Left forelimb (tissue), 1 donor: ENCODE results near the gene TJAP1.

Source experiments
- DNase-seq: peaks from one replicate; pipeline ENCODE4 v3.0.0-alpha.2; 2018; ENCODE audit warnings: low spot score

Gene TJAP1, protein sequence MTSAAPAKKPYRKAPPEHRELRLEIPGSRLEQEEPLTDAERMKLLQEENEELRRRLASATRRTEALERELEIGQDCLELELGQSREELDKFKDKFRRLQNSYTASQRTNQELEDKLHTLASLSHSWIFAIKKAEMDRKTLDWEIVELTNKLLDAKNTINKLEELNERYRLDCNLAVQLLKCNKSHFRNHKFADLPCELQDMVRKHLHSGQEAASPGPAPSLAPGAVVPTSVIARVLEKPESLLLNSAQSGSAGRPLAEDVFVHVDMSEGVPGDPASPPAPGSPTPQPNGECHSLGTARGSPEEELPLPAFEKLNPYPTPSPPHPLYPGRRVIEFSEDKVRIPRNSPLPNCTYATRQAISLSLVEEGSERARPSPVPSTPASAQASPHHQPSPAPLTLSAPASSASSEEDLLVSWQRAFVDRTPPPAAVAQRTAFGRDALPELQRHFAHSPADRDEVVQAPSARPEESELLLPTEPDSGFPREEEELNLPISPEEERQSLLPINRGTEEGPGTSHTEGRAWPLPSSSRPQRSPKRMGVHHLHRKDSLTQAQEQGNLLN

DNA sequence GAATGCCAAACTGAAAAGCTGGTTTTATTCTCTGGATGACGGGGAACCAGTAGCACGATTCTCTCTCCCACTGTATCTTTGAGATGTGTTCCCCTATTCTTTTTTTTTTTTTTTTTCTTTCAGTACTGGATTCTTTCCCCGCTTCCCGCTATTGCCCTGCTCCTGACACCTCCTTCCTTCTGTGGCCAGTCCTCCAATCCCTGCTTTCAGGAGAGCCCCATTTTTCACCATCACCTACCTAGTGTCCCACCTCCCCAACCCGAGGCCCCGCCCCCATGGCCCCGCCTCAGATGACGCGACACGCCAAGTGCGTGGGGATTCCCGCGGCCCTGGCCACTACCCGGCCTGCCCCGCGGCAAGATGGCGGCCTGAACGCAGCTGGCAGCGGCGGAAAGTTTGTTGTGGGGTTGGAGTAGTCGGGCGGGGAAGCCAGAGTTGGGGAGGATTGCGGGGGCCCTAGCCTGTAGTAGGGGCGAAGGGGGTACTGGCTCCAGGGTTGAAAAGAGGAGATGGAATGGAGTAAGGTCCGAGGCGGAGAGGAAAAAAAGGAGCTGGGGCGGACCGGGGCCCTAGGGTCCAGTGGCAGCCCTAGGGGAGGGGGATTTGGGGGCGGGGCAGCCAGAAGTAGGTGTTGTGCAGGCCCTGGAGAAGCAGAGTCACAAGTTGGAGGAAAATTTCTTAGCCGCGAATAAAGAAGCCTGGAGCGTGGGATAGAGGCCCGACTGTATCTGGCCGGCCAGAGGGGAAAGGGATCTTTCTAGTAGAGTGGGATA, at the start of gene TJAP1:
Gene TJAP1, plus strand, starts transcription at position 336 of the 773 bp plus-strand sequence. CDS start 21,432 bp downstream, outside the sequence.
- peak; percentile 97 for DNase-seq

DNA sequence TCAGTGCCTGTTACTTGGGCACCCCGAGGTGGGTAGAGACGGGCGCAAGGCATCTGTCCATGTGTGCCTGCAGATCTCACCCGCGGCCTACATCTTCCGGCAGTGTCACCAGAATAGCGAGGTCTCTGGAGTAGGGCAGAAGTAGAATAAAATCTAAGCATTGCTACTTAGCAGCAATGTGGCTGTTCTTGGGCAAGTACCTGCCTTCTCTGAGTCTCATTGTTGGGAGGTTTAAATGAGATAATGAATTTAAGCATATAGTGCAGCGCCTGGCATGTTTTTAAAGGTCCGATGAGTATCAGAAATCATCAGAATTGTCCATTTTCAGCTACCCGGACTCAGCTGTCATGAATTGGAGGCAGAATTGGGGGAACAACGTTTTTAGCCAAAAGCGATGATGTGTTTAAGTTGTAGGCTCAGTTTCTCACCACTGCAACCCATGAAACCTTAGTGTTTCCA, 49.2 kb upstream of the TJAP1 start:
- DNase-seq = no peak

DNA sequence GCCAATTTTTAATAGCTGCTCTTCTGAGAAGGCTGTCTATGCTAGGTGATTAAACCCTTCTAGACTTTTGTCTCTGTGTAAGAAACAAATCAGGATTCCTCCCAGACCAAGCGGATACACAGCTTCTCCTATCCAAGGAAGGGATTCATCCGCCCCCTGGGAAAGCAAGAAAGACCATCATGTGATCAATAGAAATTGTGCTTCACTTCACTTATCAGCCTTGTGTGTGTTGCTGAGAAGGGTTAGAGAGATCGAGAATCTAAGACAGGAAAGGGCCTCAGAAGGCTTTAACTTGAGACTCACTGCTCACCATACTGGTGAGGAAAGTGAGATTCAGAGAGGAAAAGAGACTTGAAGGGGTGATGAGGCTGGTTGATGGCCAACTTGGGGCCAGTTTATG, 48.5 kb upstream of the TJAP1 start:
- DNase-seq = no peak

DNA sequence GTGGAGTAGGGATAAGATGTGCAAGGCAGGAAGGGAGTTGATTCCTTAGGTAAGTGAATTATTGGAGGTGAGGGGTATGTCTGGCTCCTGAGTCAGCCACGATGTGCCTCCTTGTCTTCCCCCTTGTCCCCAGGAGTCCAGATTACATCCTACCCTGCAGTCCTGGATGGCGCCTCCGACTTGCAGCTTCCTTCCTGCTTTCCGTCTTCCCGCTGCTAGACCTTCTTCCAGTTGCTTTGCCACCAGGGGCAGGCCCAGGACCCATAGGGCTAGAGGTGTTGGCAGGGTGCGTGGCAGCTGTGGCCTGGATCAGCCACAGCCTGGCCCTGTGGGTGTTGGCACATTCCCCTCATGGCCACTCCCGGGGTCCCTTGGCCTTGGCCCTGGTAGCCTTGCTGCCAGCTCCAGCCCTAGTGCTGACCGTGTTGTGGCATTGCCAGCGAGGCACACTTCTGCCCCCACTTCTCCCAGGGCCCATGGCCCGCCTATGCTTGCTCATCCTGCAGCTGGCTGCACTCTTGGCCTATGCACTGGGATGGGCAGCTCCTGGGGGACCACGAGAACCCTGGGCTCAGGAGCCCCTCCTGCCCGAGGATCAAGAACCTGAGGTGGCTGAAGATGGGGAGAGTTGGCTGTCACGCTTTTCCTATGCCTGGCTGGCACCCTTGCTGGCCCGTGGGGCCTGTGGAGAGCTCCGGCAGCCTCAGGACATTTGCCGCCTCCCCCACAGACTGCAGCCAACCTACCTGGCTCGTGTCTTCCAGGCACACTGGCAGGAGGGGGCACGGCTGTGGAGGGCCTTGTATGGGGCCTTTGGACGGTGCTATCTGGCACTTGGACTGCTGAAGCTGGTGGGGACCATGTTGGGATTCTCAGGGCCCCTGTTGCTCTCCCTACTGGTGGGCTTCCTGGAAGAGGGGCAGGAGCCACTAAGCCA, 45.1 kb upstream of the TJAP1 start:
- no peak for DNase-seq

DNA sequence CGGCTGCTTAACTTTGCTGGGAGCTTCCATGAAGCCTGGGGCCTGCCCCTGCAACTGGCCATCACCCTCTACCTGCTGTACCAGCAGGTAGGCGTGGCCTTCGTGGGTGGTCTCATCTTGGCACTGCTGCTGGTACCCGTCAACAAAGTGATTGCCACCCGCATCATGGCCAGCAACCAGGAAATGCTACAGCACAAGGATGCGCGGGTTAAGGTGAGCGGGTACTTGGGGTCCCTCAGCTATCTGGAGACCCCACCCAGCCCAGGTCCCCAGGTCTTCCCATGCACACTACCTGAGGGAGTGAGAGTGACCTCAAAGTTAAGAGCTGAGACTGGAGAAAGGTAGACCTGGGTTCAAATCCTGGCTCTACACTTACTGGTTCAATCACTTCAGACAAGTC, 44.2 kb upstream of the TJAP1 start:
- DNase-seq = no peak

DNA sequence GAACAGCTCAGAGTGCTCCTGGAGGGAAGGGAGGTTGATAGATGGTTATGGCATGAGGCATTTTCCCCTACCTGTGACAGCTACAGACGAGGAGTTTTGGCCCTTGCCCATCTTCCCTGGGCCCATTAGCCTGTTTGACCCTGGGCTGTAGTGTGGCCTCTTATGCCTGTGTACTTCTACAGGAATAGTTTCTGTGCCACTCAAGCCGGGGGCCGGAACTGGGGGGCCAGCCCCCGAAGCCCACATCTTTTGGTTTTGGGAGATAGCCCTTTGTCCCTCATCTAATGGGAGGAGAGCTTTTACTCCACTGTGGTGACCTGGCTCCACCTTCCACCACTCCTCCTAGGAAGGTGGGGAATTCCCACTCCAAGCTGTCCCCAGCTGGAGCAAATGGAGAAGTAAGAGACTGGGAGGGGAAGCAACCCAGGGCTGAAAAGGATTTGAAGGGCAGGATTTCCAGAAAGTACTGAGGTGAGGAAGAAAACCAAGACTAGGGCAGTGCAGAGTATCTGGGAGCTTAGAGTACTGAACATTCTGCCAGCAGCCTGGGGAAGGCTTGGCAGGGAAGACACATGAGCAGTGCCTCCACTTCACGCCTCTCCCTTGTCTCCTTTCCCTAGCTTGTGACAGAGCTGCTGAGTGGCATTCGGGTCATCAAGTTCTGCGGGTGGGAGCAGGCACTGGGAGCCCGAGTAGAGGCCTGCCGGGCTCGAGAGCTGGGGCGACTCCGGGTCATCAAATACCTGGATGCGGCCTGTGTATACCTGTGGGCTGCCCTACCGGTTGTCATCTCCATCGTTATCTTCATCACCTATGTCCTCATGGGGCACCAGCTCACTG, 43.1 kb upstream of the TJAP1 start:
- no peak for DNase-seq

DNA sequence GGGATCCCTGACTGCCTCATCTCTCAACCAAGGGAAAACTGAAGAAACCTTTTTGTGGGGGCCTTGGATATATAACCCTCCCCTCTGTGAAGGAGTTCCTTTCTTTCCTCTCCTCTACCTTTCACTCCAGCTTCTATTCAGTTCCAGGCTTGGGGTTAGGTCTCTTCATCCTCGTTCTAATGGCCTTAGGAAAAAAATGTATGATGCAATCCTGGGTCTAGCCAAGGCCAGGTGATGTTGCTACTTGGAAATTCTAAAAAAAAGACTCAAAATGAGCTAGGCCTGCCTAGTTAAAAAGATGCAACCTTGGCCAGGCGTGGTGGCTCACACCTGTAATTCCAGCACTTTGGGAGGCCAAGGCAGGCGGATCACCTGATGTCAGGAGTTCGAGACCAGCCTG, 42.4 kb upstream of the TJAP1 start:
- DNase-seq = no peak

DNA sequence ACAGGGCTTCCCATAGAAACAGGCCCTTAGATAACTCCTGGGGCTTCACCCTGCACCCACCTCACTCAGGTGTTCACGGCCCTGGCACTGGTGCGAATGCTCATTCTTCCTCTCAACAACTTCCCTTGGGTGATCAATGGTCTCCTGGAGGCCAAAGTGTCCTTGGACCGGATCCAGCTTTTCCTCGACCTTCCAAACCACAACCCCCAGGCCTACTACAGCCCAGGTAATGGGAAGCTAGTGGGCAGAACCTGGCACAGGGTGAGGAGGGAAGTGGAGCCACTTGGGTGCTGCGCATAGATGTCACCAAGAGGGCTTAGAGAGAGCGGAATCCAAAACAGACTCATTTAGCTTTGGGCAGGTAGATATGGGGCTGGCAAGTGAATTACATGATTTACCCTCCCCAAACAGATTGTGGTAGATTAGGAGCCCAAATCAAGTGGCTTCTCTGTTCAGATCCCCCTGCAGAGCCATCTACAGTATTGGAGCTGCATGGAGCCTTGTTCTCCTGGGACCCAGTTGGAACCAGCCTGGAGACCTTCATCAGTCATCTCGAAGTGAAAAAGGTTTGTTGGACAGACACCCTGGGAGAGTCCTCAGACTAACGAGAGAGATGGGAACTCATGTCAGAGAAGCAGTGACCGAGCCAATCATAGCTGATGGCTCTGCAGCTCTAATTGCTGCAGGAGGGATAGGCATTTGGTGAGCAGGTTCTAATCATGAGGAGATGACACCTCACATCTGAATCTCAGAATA, 41.5 kb upstream of the TJAP1 start:
- DNase-seq = no peak

DNA sequence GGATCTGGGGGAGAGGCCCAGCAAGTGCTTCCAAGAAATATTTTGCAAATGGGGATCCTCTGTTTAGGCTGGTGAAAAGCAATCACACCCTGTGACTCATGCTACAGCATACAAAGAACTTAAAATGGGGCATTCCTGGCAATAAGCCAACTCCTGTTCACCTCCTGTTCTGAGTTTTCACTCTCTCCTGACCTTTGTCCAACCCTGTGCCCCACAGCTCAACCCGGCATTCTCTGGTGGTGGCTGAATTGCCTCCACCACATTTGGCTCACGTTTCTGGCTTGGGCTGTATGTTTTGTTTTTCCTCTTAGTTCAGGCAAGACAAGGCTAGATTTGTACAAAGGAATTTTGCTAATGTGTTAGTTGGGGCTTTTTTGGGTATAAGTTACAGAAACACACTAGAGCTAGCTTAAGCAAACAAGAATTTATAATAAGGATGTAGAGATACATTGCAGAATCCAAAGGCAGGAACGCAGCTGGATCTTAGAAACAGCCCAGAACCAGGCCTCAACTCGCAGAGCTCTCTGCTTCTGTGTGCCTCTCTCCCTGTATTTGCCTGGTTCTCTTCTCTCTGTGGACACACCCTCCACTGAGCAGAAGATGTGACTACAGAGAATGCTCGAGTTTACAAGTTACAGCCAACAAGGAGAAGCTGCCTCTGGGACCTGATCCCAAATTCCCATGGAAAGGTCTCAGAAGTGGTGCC, 40.6 kb upstream of the TJAP1 start:
- DNase-seq = no peak

DNA sequence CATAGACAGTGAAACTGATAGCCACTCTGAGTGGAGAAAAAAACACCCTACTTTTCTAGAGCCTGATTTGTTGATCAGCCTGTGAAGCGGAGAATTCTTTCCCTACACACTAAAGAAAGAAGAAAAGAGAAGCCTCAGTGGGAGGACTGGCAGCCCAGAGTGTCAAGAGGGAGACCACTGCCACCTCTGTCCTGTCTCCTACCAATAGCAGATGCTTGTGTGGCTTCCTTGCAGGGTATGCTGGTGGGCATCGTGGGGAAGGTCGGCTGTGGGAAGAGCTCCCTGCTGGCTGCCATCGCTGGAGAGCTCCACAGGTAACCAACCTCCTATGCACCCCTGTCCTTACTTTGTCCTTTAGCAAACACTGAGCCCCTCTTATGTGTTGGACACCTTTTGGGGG, 39.7 kb upstream of the TJAP1 start:
- DNase-seq = no peak

DNA sequence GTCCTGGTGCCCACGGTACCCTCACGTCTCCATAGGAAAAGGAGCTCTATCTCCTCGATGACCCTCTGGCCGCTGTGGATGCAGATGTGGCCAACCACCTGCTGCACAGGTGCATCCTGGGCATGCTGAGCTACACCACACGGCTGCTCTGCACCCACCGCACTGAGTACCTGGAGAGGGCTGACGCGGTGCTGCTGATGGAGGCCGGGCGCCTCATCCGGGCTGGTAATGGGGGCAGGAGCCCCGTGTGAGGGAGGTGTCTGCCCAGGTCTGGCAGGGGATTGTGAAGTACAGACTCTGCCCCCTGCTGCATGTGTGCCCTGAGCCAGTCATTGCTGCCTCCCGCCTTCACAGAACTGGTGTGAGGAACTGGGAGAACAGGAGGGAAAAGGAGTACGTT, 34.4 kb upstream of the TJAP1 start:
- DNase-seq = no peak

DNA sequence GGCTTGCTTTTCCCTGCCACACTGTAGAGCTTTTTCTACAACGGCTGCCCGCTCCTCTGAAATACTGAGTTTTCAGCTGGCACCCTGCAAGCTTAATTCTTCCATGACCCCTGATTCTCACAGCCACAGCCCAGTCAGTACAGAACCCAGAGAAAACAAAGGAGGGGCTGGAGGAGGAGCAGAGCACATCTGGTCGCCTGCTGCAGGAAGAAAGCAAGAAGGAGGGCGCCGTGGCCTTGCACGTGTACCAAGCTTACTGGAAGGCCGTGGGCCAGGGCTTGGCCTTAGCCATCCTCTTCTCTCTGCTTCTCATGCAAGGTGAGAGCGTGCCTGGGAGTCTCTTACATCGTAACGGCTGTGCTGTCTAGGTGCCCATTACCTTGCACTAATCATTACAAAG, 33.3 kb upstream of the TJAP1 start:
- DNase-seq = no peak

DNA sequence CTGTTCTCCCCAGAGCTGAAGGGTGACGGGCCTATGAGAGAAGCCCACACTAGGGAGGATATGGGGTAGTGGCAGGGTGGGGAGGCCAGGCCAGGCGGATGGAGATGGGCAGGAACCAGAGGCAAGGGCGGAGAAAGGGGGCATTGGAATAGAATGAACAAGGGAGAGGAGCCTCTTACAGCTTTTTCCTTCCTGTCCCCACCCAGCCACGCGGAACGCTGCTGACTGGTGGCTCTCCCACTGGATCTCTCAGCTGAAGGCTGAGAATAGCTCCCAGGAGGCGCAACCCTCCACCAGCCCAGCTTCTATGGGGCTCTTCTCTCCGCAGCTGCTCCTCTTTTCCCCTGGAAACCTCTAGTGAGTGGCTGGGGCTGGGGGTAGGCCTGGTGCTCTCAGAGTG, 32.8 kb upstream of the TJAP1 start:
- no peak for DNase-seq

DNA sequence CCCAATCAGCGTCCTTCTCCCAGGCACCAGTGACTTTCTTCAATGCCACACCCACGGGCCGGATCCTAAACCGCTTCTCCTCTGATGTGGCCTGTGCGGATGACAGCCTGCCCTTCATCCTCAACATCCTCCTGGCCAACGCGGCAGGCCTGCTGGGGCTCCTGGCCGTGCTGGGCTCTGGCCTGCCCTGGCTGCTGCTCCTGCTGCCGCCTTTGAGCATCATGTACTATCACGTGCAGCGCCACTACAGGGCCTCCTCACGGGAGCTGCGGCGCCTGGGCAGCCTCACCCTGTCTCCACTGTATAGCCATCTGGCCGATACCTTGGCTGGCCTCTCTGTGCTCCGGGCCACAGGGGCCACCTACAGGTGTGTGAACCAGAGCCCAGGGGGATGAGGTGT, 31.8 kb upstream of the TJAP1 start:
- no peak for DNase-seq

DNA sequence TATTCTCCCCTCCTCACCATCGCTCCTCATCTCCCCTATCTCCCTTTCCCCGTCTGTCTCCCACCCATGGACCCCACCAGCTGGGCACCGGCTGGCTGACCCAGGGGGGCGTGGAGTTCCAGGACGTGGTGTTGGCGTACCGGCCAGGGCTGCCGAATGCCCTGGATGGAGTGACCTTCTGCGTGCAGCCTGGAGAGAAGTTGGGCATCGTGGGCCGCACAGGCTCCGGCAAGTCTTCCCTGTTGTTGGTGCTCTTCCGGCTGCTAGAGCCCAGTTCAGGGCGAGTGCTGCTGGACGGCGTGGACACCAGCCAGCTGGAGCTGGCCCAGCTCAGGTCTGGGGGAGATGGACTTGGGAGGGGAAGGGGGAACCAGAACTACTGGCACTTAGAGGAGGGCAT, 29.8 kb upstream of the TJAP1 start:
- no peak for DNase-seq

DNA sequence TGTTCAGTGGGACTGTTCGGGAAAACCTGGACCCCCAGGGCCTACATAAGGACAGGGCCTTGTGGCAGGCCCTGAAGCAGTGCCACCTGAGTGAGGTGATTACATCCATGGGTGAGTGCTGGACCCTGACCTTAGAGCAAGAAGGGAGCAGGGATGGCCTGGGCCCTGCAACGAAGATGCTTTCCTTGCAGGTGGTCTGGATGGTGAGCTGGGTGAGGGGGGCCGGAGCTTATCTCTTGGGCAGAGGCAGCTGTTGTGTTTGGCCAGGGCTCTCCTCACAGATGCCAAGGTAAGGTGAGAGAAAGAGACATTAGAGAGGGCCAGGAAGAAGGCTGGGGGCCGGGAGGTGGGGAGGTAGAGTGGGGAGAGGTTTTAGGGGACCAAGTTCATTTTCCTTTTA, 28.5 kb upstream of the TJAP1 start:
- DNase-seq = no peak

DNA sequence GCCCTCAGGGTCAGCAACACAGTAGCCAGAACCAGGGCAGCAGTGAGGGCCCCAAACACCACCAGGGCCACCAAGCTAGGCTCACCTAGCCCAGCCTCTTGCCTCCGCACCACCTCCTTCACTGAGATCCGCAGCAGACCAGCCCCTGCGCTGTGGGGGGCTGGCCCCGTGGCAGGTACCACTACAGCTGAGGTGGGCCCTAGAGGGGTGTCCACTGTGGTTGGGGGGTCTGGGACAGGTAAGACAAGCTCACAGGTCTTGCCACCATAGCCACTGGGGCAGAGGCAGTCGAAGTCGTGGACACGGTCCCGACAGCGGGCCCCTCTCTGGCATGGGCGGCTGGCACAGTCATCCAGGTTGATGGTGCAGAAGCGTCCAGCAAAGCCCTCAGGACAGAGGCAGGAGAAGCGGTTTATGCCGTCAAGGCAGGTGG, 26.7 kb upstream of the TJAP1 start:
- no peak for DNase-seq

DNA sequence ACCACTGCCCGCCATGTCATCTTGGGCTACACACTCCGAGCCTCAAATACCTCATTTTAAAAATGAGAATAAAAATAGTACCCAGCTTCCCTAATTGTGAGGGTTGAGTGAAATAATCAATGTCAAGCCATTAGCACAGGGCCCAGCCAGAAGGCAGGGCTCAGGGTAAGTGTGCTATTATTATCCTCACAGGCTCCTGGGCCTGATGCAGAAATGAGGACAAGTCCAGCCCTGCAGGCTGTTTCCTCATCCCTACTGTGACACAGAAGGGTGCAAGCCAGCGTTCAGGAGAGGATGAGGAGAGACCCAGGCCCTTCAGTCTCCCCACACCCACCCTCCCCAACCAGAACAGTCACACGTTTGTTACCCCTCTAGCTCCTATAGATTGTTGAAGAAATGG, 26.0 kb upstream of the TJAP1 start:
- no peak for DNase-seq

DNA sequence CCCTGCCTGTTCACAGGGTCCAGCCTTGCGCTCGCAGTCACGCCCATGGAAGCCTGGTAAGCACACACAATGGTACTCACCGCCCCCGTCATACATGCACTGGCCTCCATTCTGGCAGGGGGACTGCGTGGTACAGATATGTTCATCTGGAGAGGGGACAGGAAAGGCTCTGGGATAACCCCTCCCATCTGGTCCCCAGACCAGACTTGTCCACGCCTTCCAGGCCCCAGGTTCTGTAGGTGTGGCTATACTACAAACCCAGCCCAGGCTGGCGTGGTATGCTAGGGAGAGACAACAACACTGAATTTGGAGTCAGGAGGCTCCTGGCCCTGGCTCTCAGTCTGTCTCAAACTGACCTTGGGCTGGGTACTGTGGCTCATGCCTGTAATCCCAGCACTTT, 25.4 kb upstream of the TJAP1 start:
- no peak for DNase-seq

DNA sequence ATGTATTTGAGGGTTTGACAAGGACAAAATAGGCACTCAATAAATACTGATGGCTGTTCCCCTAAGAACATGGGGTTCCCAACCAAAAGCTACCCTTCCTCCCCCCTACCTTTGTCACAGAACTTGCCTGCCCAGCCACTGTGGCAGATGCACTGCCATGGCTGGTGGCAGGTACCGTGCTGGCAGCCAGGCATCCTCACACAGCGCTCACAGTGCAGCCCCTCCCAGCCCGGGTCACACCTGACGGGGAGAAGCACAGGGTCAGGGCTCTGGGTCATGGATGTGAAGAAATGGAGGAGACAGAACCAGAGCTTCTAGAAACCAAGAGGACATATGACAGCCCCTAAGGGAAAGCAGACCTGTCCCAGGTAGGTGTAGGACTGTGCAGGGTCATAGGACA, 24.5 kb upstream of the TJAP1 start:
- no peak for DNase-seq
